Measurements from ENCODE around the gene RAB23.
A peak's percentile ranks its signal among the peaks of the same experiment; 100 is the strongest.

Gene RAB23

DNA sequence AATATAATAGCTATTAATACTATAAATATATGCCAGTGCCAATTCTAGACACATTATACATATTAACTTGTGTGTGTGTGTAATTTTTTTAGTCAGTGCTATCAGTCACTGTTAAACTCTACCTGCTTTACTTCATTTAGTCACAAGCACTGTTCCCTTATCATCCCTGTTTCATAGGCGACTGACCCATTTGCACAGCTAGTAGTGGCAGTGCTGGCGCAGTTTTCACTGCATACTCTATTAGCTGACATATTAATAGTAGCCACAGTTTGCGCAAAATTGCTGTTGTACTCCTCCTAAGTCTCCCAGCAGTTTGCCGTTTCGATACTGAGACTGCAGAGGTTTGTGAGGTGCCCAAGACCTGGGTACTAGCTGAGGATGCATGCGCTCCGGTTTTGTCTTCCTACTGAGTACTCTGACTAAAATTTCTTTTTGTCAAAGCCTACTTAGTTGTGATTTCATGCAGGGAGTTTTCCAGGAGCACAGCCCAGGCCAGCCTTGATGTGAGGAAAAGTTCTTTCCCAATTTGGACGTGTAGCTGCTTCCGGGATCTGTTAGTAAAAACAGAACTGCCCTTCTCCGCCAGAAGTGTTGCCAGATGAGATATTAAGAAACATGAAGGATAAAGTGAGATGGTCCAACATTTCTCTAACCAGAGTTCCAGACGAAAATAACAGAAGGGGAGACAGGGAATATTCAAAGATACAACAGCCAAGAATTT is 44.4 kb downstream of the RAB23 start:
- no peak for DNase-seq

DNA sequence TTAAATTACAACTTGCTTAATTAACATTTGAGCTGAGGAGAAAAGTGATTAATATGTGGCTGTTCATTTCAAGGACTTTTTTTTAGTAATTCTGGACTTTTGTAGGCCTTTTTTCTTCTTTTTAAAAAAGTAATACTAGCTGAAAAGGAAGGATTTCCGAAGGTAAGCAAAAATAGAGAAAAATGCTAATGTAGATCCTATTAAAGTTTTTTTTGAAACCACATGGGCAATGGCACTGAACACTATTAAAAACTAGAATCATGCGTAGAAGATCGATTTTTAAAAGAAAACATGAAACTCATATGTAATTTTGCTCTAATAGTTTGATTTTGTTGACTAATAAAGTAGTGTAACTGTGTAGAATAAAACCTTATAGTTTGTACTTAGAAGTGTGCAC is 47.6 kb downstream of the RAB23 start:
- DNase-seq, result no peak

DNA sequence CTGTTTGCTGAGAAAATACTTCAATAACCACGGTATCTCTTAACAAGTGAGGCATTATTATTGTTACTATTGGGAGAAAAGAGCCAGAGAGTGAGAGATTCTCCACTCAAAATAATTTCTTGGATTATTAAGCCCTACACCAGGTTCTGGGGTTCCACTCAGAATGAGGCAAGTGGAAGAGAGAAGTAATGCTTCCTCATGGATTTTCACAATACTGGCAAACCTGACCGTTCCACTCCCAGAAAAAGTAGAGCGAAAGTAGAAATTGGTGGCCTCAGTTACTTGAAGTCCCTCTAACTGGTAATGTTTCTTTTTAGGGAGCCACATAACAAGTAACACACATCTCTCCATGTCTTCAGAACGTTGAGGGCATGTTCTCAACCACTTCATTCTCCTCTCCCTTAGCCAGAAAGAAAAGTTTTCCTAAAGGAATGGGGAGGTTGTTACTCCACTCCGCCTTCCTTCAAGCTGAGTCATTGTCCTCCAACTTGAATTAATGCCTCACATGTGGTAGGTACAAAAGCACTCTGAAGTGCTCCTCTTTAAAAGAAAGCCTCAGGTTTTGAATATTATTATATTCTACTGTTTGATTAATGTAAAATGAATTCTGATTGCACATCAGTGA is 48.1 kb downstream of the RAB23 start:
- DNase-seq, result no peak

DNA sequence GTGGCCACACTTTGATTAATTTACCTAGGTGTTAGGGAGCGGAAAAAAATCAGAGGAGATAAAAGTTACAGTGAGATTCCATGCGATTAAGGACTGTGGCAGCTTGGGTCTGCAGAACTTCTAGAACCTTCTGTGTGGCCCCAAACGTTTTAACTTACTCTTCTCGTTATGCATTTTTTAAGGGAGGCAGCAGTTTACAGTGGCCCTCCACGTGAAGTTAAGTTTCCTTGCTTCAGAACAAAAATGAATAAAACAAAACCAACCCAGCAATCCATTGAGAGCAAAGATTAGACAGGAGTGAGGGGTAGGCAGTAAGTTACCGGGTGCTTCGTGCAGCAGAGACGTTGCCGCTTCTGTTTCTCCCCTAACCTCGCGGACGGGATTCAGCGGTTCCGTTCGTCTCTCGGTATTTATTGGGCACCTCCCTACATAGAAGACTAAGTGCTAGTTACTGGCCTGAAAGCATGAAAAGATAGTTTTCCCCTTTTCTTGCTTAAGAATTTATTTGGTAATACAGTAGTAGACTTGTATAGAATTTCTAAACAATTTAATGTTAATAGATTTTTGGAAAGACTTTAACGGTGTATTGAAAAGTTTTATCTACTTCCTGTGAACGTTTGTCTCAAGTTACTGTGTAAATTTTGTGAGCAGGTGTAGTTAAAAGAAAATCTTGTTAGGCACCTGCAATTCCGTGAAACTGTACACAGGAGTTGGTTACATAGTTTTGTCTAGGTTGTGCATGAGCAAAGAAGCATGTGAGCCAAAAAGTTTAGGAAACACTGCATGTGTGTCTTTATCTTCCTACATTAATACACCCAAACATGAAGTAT is 48.8 kb downstream of the RAB23 start:
- peak; percentile 16 to 30 for DNase-seq

DNA sequence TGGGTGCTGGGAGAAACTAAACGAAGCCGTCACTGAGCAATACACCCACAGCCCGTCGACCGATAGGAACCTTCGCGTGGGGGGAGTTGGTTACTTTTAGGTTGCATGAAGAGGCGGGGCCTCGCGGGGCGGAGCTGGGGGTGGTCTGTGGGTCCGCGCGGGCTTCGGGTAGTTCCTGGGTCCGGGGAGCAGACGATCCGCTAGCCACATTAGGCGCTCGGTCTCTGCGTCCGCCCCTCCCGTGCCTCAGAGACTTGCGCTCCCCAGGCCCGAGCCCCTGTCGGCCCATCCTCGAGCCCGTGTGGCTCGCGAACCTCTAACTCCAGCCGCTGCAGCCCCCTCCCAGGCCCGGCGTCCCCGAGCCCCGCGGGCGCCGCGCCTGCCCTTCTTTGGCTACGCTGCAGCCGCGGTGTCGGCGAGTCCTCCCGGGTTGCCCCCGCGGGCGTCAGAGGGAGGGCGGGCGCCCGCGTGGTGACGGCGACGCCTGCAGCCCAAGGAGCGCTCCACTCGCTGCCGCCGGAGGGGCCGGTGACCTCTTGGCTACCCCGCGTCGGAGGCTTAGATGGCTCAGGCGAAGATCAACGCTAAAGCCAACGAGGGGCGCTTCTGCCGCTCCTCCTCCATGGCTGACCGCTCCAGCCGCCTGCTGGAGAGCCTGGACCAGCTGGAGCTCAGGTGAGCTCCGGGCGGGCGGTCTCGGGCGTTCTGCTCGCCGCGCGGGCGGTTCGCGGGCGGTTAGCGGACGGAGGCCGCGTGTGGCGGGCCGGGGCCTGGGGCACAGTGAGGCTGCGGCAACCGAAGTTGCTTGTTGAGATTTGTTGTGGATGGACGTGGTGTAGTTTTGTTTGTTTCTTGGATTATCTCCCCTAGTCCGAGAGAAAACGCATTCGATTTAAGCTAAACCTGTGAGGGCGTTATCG is 49.7 kb downstream of the RAB23 start, which contains the start of gene BAG2:
Gene BAG2 (plus strand): TSS at position 191 of the 920 bp plus-strand sequence. CDS start 372 bp downstream, at position 563.
- DNase-seq, result peak; percentile 89 to 90

DNA sequence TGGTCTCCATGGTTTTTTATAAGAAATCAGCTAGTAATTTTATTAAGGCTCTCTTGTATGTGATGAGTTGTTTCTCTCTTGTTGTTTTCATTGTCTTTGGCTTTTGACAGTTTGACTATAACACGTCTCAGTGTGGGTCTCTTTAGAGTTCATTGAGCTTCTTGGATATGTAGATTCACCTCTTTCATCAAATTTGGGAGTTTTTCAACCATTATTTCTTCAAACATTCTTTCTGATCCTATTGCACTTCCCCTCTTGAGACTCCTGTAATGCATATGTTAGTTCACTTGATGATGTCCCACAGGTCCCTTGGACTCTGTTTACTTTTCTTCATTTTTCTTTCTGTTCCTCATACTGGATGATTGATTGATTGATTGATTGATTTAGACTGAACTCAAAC is 57.0 kb downstream of the RAB23 start:
- DNase-seq, result no peak

DNA sequence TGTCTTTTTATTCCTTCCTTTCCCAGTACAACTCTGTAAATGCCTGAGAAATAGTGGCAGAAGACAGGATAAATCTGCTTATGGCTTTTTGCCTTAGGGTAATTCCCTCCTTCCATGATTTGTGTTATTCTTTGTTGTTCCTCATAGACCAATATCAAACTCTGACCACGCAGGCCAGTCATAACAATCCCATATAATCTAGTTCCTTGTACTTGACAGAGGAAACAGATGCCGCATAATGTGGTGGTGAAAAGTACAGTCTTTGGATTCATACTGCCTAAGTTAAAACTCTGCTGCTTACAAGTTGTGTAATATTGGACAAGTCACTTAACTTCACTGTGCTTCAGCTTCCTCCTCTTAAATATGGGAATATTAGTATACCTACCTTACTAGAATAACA is 58.2 kb downstream of the RAB23 start:
- DNase-seq, result no peak

DNA sequence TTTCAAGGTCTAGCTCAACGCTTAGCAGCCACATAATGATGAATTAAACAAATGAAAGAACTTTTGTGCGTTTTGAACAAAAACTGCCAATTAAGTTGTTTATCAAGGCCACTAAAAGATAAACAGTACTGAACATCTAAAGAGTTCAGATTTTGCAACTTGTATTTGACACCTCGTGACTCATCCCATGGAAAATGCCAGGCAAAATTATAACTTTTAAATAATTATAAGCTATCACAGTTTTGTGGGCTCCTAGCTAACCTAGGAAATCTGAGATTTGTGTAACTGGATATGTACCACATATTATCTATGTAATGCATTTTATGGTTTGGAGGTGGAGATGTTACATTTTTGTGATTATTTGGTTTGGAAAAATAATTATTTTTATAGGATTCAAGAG is 59.6 kb downstream of the RAB23 start:
- no peak for DNase-seq

DNA sequence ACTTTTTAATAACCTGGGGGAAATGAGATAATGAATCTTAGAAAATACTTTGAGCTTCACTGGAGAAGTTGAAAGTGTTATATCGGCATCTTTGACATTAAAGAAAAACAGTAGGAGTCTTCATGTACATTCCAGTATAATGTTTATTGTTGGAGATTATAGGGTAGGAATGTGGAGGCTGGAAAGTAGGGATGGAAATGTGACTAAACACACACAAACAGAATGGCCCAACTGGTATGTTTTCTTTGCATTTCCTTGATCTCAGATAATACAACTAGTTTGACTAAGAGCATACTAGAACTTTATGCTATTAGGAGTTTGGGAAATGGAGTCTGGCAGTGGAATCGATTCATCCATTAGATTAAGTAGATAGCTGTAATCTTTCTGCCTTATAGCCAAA is 60.1 kb downstream of the RAB23 start:
- DNase-seq, result no peak

DNA sequence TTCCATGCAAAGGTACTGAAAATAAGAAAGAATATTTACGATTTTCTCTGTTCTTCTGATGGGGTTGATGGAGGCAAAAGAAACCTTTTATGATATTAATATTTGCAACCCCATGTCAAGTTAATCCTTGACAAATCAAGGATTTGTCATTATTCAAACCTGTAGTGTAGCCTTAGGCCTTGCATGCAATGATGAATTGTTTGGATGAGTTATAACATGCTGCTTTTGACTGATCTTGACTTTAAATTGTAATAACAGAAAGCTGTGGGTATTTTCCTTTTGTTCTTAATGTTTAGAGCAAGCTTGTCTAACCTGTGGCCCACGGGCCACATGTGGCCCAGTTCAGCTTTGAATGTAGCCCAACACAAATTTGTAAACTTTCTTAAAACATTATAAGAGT is 63.0 kb downstream of the RAB23 start:
- no peak for DNase-seq

DNA sequence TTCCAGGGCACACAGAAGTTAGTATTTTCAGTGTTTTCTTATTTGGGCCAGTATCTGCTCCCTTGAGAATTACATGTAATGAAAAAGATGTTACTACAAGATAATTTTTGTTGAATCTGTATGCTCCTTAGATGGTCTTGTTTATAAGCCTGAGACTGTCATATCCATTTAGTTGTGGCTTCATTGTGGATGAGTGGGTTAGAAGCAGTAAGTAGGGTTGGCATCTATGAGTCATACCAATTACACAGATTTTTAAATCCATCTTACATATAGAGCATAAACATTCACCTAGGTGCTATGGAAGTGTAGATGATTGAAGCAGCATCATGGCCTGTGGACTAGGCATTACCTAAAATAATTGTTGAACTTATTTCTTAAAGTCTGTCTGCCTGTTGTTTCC is 63.4 kb downstream of the RAB23 start:
- DNase-seq, result no peak

DNA sequence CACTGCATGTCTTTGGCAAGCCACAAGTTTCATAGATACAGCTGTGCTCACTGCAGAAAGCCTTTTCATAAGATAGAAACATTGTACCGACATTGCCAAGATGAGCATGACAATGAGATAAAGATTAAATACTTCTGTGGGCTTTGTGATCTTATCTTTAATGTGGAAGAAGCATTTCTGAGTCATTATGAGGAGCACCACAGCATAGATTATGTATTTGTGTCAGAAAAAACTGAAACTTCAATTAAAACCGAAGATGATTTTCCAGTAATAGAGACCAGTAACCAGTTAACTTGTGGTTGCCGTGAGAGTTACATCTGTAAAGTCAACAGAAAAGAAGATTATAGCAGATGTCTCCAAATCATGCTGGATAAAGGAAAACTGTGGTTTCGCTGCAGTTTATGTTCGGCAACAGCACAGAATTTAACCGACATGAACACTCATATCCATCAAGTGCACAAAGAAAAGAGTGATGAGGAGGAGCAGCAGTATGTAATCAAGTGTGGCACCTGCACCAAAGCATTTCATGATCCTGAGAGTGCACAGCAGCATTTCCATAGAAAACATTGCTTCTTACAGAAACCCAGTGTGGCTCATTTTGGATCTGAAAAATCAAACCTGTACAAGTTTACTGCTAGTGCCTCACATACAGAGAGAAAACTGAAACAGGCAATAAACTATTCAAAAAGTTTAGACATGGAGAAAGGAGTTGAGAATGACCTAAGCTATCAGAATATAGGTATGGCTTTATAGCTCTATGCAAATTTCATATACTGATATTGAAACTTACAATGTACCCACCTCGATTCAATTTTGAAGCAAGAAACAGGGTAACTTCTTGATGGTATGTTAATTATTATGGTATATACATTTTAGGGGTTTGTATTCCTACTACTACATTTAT is 73.9 kb downstream of the RAB23 start:
- no peak for DNase-seq

DNA sequence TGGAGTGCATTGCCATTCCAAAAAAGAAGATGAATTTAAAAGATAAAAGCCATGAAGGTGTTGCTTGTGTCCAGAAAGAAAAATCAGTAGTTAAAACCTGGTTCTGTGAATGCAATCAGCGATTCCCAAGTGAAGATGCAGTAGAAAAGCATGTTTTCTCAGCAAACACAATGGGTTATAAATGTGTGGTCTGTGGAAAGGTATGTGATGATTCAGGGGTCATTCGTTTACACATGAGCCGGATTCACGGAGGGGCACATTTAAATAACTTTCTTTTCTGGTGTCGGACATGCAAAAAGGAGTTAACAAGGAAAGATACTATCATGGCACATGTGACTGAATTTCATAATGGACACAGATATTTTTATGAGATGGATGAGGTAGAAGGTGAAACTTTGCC is 74.7 kb downstream of the RAB23 start:
- DNase-seq, result no peak

DNA sequence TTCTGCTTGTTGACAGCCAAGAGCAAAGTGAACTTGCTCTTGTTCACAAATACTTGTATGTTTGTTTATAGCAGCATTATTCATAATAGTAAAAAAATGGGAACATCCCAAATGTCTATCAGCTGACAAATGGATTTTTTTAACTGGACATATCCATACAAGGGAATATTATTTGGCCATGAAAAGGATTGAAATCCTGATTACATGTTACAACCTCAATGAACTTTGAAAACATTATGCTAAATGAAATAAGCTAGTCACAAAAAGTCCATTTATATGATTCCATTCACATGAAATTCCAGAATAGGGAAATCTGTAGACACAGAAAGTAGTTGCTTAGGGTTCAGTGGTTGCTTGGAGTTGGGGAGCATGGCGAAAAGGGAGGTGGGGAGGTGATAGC is 78.4 kb downstream of the RAB23 start:
- no peak for DNase-seq

DNA sequence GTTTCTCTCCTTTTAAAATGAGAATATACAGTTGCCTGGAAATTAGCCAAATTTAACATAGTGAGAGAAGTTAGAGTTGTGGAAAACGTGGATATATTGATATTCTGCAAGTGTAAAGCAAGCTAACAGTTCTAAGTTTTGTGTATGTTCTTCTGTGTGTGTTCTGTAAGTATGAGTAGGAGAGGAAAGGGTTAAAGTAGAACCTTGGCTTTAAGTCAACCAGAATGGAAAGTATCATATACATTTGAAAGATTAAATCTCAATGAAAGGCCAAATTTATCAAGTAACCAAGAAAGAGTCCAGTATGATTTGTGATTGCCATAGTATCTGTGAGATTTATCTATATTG is 80.0 kb downstream of the RAB23 start:
- no peak for DNase-seq

DNA sequence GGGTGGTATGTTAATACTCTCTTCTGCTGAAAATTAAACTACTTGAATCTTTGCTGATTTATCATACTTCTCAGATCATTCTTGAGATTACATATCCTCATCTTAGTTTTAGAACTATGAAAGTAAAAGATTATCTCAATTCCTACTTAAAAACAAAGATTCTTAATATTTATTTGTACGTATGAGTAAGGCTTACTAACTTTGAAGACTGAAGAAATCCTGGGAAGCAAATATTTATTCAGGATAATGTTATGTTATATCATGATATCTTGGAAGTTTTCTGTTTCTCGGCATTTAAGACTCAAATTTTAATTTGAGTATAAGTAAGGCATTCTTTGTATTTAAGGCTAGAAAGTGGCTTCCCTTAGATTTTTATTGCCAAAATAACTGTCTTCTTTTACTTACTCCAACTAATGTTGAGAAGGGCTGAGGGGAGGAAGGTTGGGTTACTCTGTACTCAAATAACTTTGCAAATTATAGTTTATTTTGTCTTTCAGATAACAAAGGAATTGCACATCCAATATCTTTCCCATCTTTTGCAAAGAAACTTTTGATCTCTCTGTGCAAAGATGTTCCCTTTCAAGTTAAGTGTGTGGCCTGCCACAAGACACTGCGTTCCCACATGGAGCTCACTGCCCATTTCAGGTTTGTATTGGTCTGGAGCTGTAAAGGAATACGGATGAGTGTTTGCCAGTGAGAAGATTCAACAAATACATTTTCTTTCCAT is 80.5 kb downstream of the RAB23 start:
- DNase-seq, result no peak

DNA sequence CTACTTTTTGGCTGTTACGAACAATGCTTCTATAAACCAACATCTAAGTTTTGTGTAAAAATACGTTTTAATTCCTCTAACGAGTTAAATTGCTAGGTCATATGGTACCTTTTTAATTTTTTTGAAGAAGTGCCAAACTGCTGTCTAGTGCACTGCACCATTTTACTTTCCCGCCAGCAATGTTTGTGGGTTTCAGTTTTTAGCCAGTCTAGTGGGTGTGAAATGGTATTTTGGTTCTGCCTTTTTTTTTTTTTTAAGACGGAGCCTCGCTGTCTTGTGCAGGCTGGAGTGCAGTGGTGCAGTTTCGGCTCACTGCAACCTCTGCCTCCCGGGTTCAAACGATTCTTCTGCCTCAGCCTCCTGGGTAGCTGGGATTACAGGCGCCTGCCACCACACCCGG is 84.1 kb downstream of the RAB23 start:
- no peak for DNase-seq

DNA sequence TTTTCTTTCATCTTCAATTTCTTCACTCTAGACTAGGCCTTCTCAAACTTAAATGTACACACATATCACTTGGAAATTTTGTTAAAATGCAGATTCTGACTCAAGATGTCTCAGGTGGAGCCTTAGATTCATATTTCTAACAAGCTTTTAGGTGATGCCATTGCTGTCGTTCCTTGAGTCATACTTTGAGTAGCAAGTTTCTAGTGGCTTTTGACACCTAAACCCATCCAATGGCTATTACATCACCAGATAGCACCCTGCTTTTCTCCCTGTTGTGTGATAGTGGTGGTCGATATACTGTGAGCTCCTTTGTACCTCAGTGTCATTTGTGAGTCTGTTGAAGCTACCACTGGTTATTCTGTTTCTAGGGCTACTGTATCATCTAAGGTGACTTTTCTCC is 84.8 kb downstream of the RAB23 start:
- no peak for DNase-seq

All from CD4-positive, alpha-beta T cell treated with Interleukin-4 for 1 hour (primary cell).